Thoracic aorta (tissue), 2 donors: Measurements from ENCODE around the gene SDCBP2. TPM values are rescaled to one million over a fixed set of nuclear protein-coding genes. Genes with fewer than 3 reads are reported as not detected.

Source experiments
- ATAC-seq: fragments of 150-250 bp; one replicate; pipeline ENCODE4 v1.8.0; 2017; ENCODE audit warnings: low read depth; ENCODE audit not compliant: insufficient number of reproducible peaks, low FRiP score
- DNase-seq: peaks from one replicate; pipeline ENCODE4 v3.0.0-alpha.2; 2020; ENCODE audit warnings: low spot score
- H3K27ac ChIP-seq, 2 donors: fragments of 200-600 bp; sonication (generic); 1 replicate in 1 of 2; 2 replicates in 1 of 2; pipeline ENCODE4 v1.5.1; 2016; ENCODE audit warnings: mild to moderate bottlenecking in 2 of 2, moderate library complexity in 2 of 2
- H3K27me3 ChIP-seq: fragments of 200-600 bp; sonication (generic); replicated peaks from 2 replicates; pipeline ENCODE4 v1.6.0; 2016; ENCODE audit warnings: mild to moderate bottlenecking; ENCODE audit not compliant: insufficient read depth
- H3K36me3 ChIP-seq: fragments of 200-600 bp; sonication (generic); one replicate; pipeline ENCODE4 v1.5.1; 2016
- H3K4me1 ChIP-seq, 2 donors: fragments of 200-600 bp; sonication (generic); 1 replicate in 1 of 2; 2 replicates in 1 of 2; pipeline versions ENCODE4 v1.5.1 to v1.6.0; 2016; ENCODE audit warnings: low read depth in 2 of 2, mild to moderate bottlenecking in 1 of 2; ENCODE audit not compliant: control insufficient read depth in 1 of 2
- H3K4me3 ChIP-seq: fragments of 200-600 bp; sonication (generic); 2 replicates; pipeline ENCODE4 v1.5.1; 2016; ENCODE audit warnings: mild to moderate bottlenecking
- H3K9me3 ChIP-seq: fragments of 200-600 bp; sonication (generic); 2 replicates; pipeline ENCODE4 v1.5.1; 2016
- total RNA-seq, 2 donors: library from RNA; depleted of rRNA; stranded (reverse); fragments of >200 nt; gene quantifications; one replicate each; pipeline versions ENCODE4 v1.1.0 to v1.2.3, GENCODE V29; 2016
- TF ChIP-seq, protein P1 (sequence below): fragments of 200-600 bp; sonication (generic); IDR thresholded peaks from one replicate; pipeline ENCODE4 v1.5.1; 2019; ENCODE audit warnings: antibody characterized with exemption

SDCBP2 gene
- total RNA-seq, 2 donors from 2014 or later = 4.1 to 10.2 TPM

GRCh38 chr20:1322511-1323245 is 6.3 kb downstream of the SDCBP2 start:
- H3K27ac ChIP-seq = peak overlapping the region; percentile 2 to 73
- TF ChIP-seq, protein P1, sequence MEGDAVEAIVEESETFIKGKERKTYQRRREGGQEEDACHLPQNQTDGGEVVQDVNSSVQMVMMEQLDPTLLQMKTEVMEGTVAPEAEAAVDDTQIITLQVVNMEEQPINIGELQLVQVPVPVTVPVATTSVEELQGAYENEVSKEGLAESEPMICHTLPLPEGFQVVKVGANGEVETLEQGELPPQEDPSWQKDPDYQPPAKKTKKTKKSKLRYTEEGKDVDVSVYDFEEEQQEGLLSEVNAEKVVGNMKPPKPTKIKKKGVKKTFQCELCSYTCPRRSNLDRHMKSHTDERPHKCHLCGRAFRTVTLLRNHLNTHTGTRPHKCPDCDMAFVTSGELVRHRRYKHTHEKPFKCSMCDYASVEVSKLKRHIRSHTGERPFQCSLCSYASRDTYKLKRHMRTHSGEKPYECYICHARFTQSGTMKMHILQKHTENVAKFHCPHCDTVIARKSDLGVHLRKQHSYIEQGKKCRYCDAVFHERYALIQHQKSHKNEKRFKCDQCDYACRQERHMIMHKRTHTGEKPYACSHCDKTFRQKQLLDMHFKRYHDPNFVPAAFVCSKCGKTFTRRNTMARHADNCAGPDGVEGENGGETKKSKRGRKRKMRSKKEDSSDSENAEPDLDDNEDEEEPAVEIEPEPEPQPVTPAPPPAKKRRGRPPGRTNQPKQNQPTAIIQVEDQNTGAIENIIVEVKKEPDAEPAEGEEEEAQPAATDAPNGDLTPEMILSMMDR = no peak
- peaks cover 7 to 40% of the 10 kb centered on the region in 2 donors for H3K4me1 ChIP-seq
- H3K9me3 ChIP-seq = no peaks in the 10 kb centered on the region
- H3K27me3 ChIP-seq = no peaks in the 10 kb centered on the region
- no peak for DNase-seq
- H3K36me3 ChIP-seq = no peaks in the 10 kb centered on the region
- peak; percentile 38 for ATAC-seq
- no peak overlapping the region for H3K4me3 ChIP-seq

DNA sequence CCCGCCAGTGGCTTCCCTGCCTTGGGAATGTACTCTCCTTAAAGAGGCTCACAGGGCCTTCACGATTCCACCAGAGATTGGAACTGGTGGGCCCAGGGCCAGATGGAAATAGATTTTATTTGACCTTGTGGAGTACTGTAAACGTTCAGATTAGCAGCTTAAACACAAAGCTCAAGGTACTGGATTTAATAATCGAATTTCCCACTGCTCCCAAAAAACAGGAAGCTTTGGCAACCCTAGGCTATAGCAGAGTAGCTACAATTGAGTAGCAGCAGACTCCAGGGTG is 7.3 kb downstream of the SDCBP2 start:
- ATAC-seq = no peak
- peaks cover 2 to 29% of the 10 kb centered on the region in 2 donors for H3K4me1 ChIP-seq
- no peak overlapping the region for H3K4me3 ChIP-seq
- no peak overlapping the region for H3K27ac ChIP-seq
- H3K27me3 ChIP-seq = no peaks in the 10 kb centered on the region
- H3K36me3 ChIP-seq = no peaks in the 10 kb centered on the region
- TF ChIP-seq, protein P1 = no peak
- no peak for DNase-seq
- H3K9me3 ChIP-seq = no peaks in the 10 kb centered on the region

DNA sequence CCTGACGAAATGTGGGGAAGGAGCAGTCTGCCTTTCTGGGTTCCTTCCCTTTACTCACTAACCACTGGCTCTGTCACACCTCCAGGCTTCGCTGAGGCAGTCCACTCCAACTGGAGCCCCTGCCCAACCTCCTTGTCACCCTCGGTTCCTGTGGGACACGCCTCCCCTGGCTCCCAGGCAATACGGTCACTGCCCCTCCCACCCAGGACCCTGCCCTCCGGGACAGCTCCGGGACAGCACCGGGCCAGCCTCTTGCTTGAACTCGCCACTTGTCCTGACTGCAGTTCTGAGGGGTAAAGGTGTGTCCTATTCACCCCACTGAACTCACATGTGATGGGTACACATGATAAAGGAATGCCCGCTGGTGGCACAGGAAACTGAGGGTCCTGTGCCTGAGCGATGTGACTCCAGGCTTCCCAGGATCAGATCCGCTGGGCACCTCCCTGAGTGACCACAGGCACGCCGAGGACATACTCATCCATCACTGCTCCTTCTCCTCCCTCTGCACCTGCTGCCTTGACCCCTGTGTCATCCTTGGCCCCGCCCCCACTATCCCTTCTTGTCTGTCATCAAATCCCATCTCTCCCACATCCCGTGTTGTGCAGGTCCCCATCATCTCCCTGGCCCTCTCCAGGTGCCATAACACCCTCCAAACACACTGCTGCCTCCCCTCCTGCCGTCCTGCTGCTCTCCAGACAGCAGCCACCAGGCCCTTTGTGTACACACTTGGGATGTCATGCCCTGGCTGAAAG is 7.9 kb downstream of the SDCBP2 start:
- Histone ChIP-seq H3K4me1 (peaks cover 0 to 24% of the 10 kb centered on the region in 2 donors), H3K4me3 (no peak overlapping the region), H3K9me3 (no peaks in the 10 kb centered on the region), H3K27me3 (no peaks in the 10 kb centered on the region), H3K36me3 (no peaks in the 10 kb centered on the region), H3K27ac (no peak overlapping the region)
- ATAC-seq = no peak
- TF ChIP-seq, protein P1 = no peak
- DNase-seq = no peak

GRCh38 chr20:1320016-1320415 is 8.9 kb downstream of the SDCBP2 start:
- H3K36me3 ChIP-seq = no peaks in the 10 kb centered on the region
- H3K4me3 ChIP-seq = no peak overlapping the region
- no peaks in the 10 kb centered on the region for H3K9me3 ChIP-seq
- DNase-seq (no peak), ATAC-seq (no peak)
- no peak overlapping the region for H3K27ac ChIP-seq
- TF ChIP-seq, protein P1 = no peak
- H3K27me3 ChIP-seq = no peaks in the 10 kb centered on the region
- peaks cover 0 to 20% of the 10 kb centered on the region in 2 donors for H3K4me1 ChIP-seq

- TF ChIP-seq, protein P1 = no peak
- H3K27me3 ChIP-seq = no peaks in the 10 kb centered on the region
- H3K4me1 ChIP-seq = peaks cover 0 to 15% of the 10 kb centered on the region in 2 donors
- H3K36me3 ChIP-seq = no peaks in the 10 kb centered on the region
- H3K4me3 ChIP-seq = no peak overlapping the region
- ATAC-seq (no peak), DNase-seq (no peak)
- no peak overlapping the region for H3K27ac ChIP-seq
- H3K9me3 ChIP-seq = no peaks in the 10 kb centered on the region
Observed at GRCh38 chr20:1319462-1319861, 9.5 kb downstream of the SDCBP2 start.
